Measurements from ENCODE around the gene HSCB.
"Not testable (repeated sequence)": the region's sequence is repeated elsewhere in the genome, so short reads cannot be mapped to it uniquely, and the experiment has no call there.

Gene HSCB

GRCh38 chr22:28741785-28742561 is at the start of gene HSCB, which contains the start of gene CHEK2:
HSCB (plus strand) TSS chr22:28742039; CDS start chr22:28742096, 57 bp downstream.
CHEK2 (minus strand) TSS chr22:28741820; CDS start chr22:28734721, 7,099 bp downstream.
- peak; percentile 95 to 96 for DNase-seq (ENCODE audit: low read depth in 2 of 2)

GRCh38 chr22:28693041-28693760 is 48.6 kb upstream of the HSCB start:
- DNase-seq (ENCODE audit: low read depth in 2 of 2), result not testable (repeated sequence)

GRCh38 chr22:28702891-28703290 is 38.9 kb upstream of the HSCB start:
- DNase-seq (ENCODE audit: low read depth in 2 of 2), result no peak

GRCh38 chr22:28703436-28703835 is 38.4 kb upstream of the HSCB start:
- no peak for DNase-seq (ENCODE audit: low read depth in 2 of 2)

GRCh38 chr22:28706845-28707244 is 35.0 kb upstream of the HSCB start:
- DNase-seq (ENCODE audit: low read depth in 2 of 2), result no peak

- no peak for DNase-seq (ENCODE audit: low read depth in 2 of 2)
These were observed 31.7 kb upstream of the HSCB start for GRCh38 chr22:28710107-28710506.

- DNase-seq (ENCODE audit: low read depth in 2 of 2), result no peak
These were observed 31.2 kb upstream of the HSCB start for GRCh38 chr22:28710576-28711191.

- no peak for DNase-seq (ENCODE audit: low read depth in 2 of 2)
These were observed 30.5 kb upstream of the HSCB start for GRCh38 chr22:28711341-28711740.

GRCh38 chr22:28711820-28712777 is 29.7 kb upstream of the HSCB start:
- no peak for DNase-seq (ENCODE audit: low read depth in 2 of 2)

- DNase-seq (ENCODE audit: low read depth in 2 of 2), result no peak
These were observed 27.7 kb upstream of the HSCB start for GRCh38 chr22:28714043-28714628.

GRCh38 chr22:28715611-28716010 is 26.2 kb upstream of the HSCB start:
- DNase-seq (ENCODE audit: low read depth in 2 of 2), result no peak

GRCh38 chr22:28716686-28717085 is 25.2 kb upstream of the HSCB start:
- DNase-seq (ENCODE audit: low read depth in 2 of 2), result no peak

GRCh38 chr22:28718044-28718443 is 23.8 kb upstream of the HSCB start:
- no peak for DNase-seq (ENCODE audit: low read depth in 2 of 2)

- no peak for DNase-seq (ENCODE audit: low read depth in 2 of 2)
These were observed 13.8 kb upstream of the HSCB start for GRCh38 chr22:28728002-28728401.

GRCh38 chr22:28728621-28729313 is 13.1 kb upstream of the HSCB start:
- no peak for DNase-seq (ENCODE audit: low read depth in 2 of 2)

GRCh38 chr22:28730179-28730578 is 11.7 kb upstream of the HSCB start:
- no peak for DNase-seq (ENCODE audit: low read depth in 2 of 2)

- no peak for DNase-seq (ENCODE audit: low read depth in 2 of 2)
These were observed 7.4 kb upstream of the HSCB start for GRCh38 chr22:28734393-28734792.

GRCh38 chr22:28736301-28737155 is 5.3 kb upstream of the HSCB start:
- no peak for DNase-seq (ENCODE audit: low read depth in 2 of 2)

GRCh38 chr22:28737701-28738100 is 4.1 kb upstream of the HSCB start:
- no peak for DNase-seq (ENCODE audit: low read depth in 2 of 2)
